ENCODE data around the gene OR11H6.
"Not testable (repeated sequence)": the region's sequence is repeated elsewhere in the genome, so short reads cannot be mapped to it uniquely, and the experiment has no call there.

The OR11H6 gene

GRCh38 chr14:20197459-20197858 lies 26.1 kb upstream of the OR11H6 start:
- Histone ChIP-seq H3K27ac (ENCODE audit: low read depth, low read length) (no peak overlapping the region), H3K4me1 (ENCODE audit: control insufficient read depth, insufficient read depth, low read length) (no peaks in the 10 kb centered on the region), H3K9ac (ENCODE audit: low read length) (no peak overlapping the region), H3K36me3 (ENCODE audit: control insufficient read depth, insufficient read depth, low read length) (no peaks in the 10 kb centered on the region), H3K27me3 (ENCODE audit: control insufficient read depth, insufficient read depth, low read length) (no peaks in the 10 kb centered on the region), H3K4me3 (ENCODE audit: low read length) (no peak overlapping the region)

- Histone ChIP-seq H3K9ac (ENCODE audit: low read length) (no peak overlapping the region), H3K36me3 (ENCODE audit: control insufficient read depth, insufficient read depth, low read length) (no peaks in the 10 kb centered on the region), H3K27ac (ENCODE audit: low read depth, low read length) (no peak overlapping the region), H3K27me3 (ENCODE audit: control insufficient read depth, insufficient read depth, low read length) (no peaks in the 10 kb centered on the region), H3K4me1 (ENCODE audit: control insufficient read depth, insufficient read depth, low read length) (no peaks in the 10 kb centered on the region), H3K4me3 (ENCODE audit: low read length) (no peak overlapping the region)
These were observed 24.5 kb upstream of the OR11H6 start for GRCh38 chr14:20198991-20199390.

GRCh38 chr14:20204721-20205120 lies 18.8 kb upstream of the OR11H6 start:
- Histone ChIP-seq H3K9ac (ENCODE audit: low read length) (no peak overlapping the region), H3K27ac (ENCODE audit: low read depth, low read length) (no peak overlapping the region)

GRCh38 chr14:20209595-20209994 lies 13.9 kb upstream of the OR11H6 start:
- no peak overlapping the region for H3K9ac ChIP-seq (ENCODE audit: low read length)

More at GRCh38 chr14:20204721-20205120, 18.8 kb upstream of the OR11H6 start:
- Histone ChIP-seq H3K36me3 (ENCODE audit: control insufficient read depth, insufficient read depth, low read length) (no peaks in the 10 kb centered on the region), H3K4me3 (ENCODE audit: low read length) (no peak overlapping the region), H3K27me3 (ENCODE audit: control insufficient read depth, insufficient read depth, low read length) (no peaks in the 10 kb centered on the region), H3K4me1 (ENCODE audit: control insufficient read depth, insufficient read depth, low read length) (no peaks in the 10 kb centered on the region)

GRCh38 chr14:20212406-20212805 lies 11.1 kb upstream of the OR11H6 start:
- not testable (repeated sequence) for H3K4me3 ChIP-seq (ENCODE audit: low read length); H3K9ac ChIP-seq (ENCODE audit: low read length); H3K36me3 ChIP-seq (ENCODE audit: control insufficient read depth, insufficient read depth, low read length); H3K27ac ChIP-seq (ENCODE audit: low read depth, low read length); H3K4me1 ChIP-seq (ENCODE audit: control insufficient read depth, insufficient read depth, low read length); H3K27me3 ChIP-seq (ENCODE audit: control insufficient read depth, insufficient read depth, low read length)

More at GRCh38 chr14:20209595-20209994, 13.9 kb upstream of the OR11H6 start:
- Histone ChIP-seq H3K4me3 (ENCODE audit: low read length) (no peak overlapping the region), H3K36me3 (ENCODE audit: control insufficient read depth, insufficient read depth, low read length) (no peaks in the 10 kb centered on the region), H3K4me1 (ENCODE audit: control insufficient read depth, insufficient read depth, low read length) (no peaks in the 10 kb centered on the region), H3K27me3 (ENCODE audit: control insufficient read depth, insufficient read depth, low read length) (no peaks in the 10 kb centered on the region), H3K27ac (ENCODE audit: low read depth, low read length) (no peak overlapping the region)

- Histone ChIP-seq H3K27me3 (ENCODE audit: control insufficient read depth, insufficient read depth, low read length) (no peaks in the 10 kb centered on the region), H3K9ac (ENCODE audit: low read length) (no peak overlapping the region)
These were observed 8.3 kb upstream of the OR11H6 start for GRCh38 chr14:20215196-20215595.

GRCh38 chr14:20219033-20219432 lies 4.5 kb upstream of the OR11H6 start:
- H3K27ac ChIP-seq (ENCODE audit: low read depth, low read length), result no peak overlapping the region
- no peak overlapping the region for H3K4me3 ChIP-seq (ENCODE audit: low read length)
- H3K27me3 ChIP-seq (ENCODE audit: control insufficient read depth, insufficient read depth, low read length), result no peaks in the 10 kb centered on the region
- H3K36me3 ChIP-seq (ENCODE audit: control insufficient read depth, insufficient read depth, low read length), result no peaks in the 10 kb centered on the region
- no peak overlapping the region for H3K9ac ChIP-seq (ENCODE audit: low read length)
- no peaks in the 10 kb centered on the region for H3K4me1 ChIP-seq (ENCODE audit: control insufficient read depth, insufficient read depth, low read length)

More at GRCh38 chr14:20215196-20215595, 8.3 kb upstream of the OR11H6 start:
- no peak overlapping the region for H3K27ac ChIP-seq (ENCODE audit: low read depth, low read length)
- no peak overlapping the region for H3K4me3 ChIP-seq (ENCODE audit: low read length)
- no peaks in the 10 kb centered on the region for H3K36me3 ChIP-seq (ENCODE audit: control insufficient read depth, insufficient read depth, low read length)
- no peaks in the 10 kb centered on the region for H3K4me1 ChIP-seq (ENCODE audit: control insufficient read depth, insufficient read depth, low read length)

- no peaks in the 10 kb centered on the region for H3K4me1 ChIP-seq (ENCODE audit: control insufficient read depth, insufficient read depth, low read length)
- no peak within 1 kb of the TSS for H3K4me3 ChIP-seq (ENCODE audit: low read length)
- H3K27ac ChIP-seq (ENCODE audit: low read depth, low read length), result no peak within 1 kb of the TSS
- H3K9ac ChIP-seq (ENCODE audit: low read length), result no peak within 1 kb of the TSS
- H3K27me3 ChIP-seq (ENCODE audit: control insufficient read depth, insufficient read depth, low read length), result no peaks in the 10 kb centered on the region
- H3K36me3 ChIP-seq (ENCODE audit: control insufficient read depth, insufficient read depth, low read length), result no peaks in the 10 kb centered on the region
These were observed 5.2 kb downstream of the OR11H6 start, which contains the start of gene OR11H7 for GRCh38 chr14:20228681-20229080. Gene OR11H7, plus strand, starts transcription at chr14:20228981.

- not testable (repeated sequence) for H3K27ac ChIP-seq (ENCODE audit: low read depth, low read length); H3K4me1 ChIP-seq (ENCODE audit: control insufficient read depth, insufficient read depth, low read length); H3K36me3 ChIP-seq (ENCODE audit: control insufficient read depth, insufficient read depth, low read length); H3K4me3 ChIP-seq (ENCODE audit: low read length); H3K27me3 ChIP-seq (ENCODE audit: control insufficient read depth, insufficient read depth, low read length); H3K9ac ChIP-seq (ENCODE audit: low read length)
These were observed 11.9 kb downstream of the OR11H6 start for GRCh38 chr14:20235415-20235814.

- H3K4me1 ChIP-seq (ENCODE audit: control insufficient read depth, insufficient read depth, low read length), result no peaks in the 10 kb centered on the region
- no peaks in the 10 kb centered on the region for H3K36me3 ChIP-seq (ENCODE audit: control insufficient read depth, insufficient read depth, low read length)
- no peak overlapping the region for H3K9ac ChIP-seq (ENCODE audit: low read length)
- no peak overlapping the region for H3K4me3 ChIP-seq (ENCODE audit: low read length)
- H3K27ac ChIP-seq (ENCODE audit: low read depth, low read length), result no peak overlapping the region
- H3K27me3 ChIP-seq (ENCODE audit: control insufficient read depth, insufficient read depth, low read length), result no peaks in the 10 kb centered on the region
These were observed 24.2 kb downstream of the OR11H6 start for GRCh38 chr14:20247646-20248246.

GRCh38 chr14:20262642-20263128 lies 39.2 kb downstream of the OR11H6 start:
- H3K27me3 ChIP-seq (ENCODE audit: control insufficient read depth, insufficient read depth, low read length), result no peaks in the 10 kb centered on the region
- H3K4me3 ChIP-seq (ENCODE audit: low read length), result no peak overlapping the region
- no peaks in the 10 kb centered on the region for H3K4me1 ChIP-seq (ENCODE audit: control insufficient read depth, insufficient read depth, low read length)
- no peak overlapping the region for H3K27ac ChIP-seq (ENCODE audit: low read depth, low read length)
- H3K9ac ChIP-seq (ENCODE audit: low read length), result no peak overlapping the region
- H3K36me3 ChIP-seq (ENCODE audit: control insufficient read depth, insufficient read depth, low read length), result no peaks in the 10 kb centered on the region

- not testable (repeated sequence) for H3K27ac ChIP-seq (ENCODE audit: low read depth, low read length); H3K27me3 ChIP-seq (ENCODE audit: control insufficient read depth, insufficient read depth, low read length); H3K36me3 ChIP-seq (ENCODE audit: control insufficient read depth, insufficient read depth, low read length); H3K4me3 ChIP-seq (ENCODE audit: low read length); H3K9ac ChIP-seq (ENCODE audit: low read length); H3K4me1 ChIP-seq (ENCODE audit: control insufficient read depth, insufficient read depth, low read length)
These were observed 40.9 kb downstream of the OR11H6 start for GRCh38 chr14:20264361-20264760.

- H3K4me3 ChIP-seq (ENCODE audit: low read length), result no peak overlapping the region
- no peak overlapping the region for H3K27ac ChIP-seq (ENCODE audit: low read depth, low read length)
- no peaks in the 10 kb centered on the region for H3K36me3 ChIP-seq (ENCODE audit: control insufficient read depth, insufficient read depth, low read length)
- H3K9ac ChIP-seq (ENCODE audit: low read length), result no peak overlapping the region
- H3K27me3 ChIP-seq (ENCODE audit: control insufficient read depth, insufficient read depth, low read length), result no peaks in the 10 kb centered on the region
- no peaks in the 10 kb centered on the region for H3K4me1 ChIP-seq (ENCODE audit: control insufficient read depth, insufficient read depth, low read length)
These were observed 50.6 kb downstream of the OR11H6 start for GRCh38 chr14:20274062-20274461.

All from rectal smooth muscle tissue (tissue), 1 donor.